ENCODE results near the gene ABHD16A.
A peak's percentile ranks its signal among the peaks of the same experiment; 100 is the strongest.

The ABHD16A gene

DNA sequence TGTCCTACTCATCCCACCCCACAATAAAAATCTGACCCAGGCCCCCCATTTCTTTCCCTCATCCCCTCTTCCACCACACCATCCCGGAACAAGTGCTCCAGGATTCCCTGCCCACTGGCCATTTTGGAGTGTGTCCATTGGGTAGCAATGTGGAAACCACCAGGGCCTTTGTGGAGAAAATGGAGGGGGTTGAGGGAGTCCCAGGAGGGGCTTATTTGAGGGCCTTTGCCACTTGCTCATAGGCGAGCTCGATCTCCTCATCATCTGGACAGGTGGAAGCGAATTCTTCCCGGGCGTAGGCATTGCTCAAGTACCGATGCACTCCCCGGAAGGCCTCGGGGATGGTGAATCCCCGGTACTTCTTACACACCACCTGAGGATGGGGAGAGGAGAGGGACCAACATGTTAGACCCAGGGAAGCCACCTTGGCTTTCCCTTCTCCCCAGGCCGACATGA lies 27.5 kb upstream of the ABHD16A start:
- DNase-seq, result no peak

DNA sequence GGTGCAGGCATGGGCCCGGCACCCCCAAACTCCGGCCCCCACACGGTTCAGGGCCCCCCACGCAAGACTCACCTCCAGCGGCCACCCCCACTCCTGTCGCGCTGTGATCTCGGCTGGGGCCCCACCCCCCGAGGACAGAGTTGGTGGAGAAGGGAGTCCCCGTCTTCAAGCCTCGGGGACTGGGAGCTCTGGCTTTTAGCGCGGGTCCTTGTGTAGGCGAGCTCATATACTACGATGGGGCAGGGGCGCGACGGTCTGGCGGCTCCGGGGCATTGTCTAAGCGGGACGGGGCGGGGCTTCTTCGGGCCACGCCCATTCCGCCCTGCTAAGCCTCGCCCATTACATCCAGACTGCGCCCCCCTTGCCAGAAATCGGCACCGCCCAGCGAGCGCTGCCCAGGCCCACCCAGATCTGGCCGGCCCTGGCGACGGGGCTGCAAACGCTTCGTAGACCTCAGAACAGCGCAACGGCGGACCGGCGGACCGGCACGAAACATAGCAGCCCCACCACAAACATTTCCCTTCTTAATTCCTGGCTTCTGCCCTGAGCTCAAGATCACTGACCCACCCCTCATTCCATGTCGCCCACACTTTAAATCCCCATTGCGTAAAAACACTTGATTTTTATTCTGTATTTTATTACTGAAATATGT lies 27.0 kb upstream of the ABHD16A start:
- DNase-seq, result peak; percentile 71

DNA sequence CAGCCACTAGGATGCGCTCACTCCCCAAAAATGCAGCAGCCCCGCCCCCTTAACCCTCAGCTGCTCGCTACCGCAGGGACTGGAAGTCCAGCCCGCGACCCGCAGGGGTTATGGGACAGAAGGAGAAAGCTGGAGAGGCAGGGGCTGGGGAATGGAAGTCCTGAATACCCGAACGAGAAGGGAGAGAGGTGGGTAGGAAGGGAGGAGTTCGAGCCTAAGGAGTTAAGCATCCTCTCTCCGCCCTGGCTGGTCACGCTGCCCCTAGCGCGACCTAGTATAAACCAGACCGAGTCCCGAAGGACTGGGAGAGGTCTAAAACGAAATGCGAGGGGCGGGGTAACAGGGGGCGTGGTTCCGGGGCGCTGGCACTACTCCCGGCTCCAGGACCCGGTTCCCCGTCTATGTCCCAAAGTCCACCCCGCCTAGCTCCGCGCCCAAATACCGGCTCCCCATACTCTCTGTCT lies 26.4 kb upstream of the ABHD16A start:
- DNase-seq, result peak; percentile 76

DNA sequence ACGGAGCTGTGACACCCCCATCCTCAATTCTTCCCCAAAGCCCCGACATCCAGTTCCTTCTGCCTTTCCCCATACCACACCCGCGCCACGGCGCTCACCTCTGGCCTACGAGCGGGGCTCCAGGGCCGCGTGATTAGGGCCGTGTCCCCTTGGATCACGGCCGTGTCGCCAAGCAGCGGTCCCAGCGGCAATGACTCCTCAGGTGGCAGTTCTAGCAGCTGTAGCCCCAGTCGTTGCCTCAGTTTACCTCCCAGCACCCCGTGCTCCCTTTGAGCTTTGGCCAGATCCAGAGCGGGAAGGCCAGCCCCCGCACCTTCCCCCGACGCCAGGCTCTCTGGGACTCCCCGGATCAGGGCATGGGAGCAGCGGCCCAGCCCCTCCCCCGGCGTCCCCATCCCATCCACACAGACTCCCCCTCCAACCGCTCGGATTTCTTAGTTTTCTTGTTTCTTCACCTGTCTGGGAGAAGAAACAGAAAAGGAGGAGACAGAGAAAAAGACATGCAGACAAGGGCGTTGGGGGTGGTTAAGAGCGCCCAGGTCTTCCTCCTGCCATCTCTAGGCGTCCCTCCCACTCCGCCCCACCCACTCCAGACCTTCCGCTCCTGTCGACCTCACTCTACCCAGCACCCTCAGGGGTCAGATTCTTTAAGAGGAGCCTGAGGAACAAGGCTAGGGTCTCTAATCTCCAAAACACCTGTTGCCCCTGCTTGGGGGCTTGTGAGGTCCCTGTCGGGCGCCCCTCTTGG lies 25.8 kb upstream of the ABHD16A start, which contains the start of gene DDAH2:
DDAH2 (minus strand) TSS at position 533 of the 748 bp plus-strand sequence; CDS start at position 395, 138 bp downstream.
- no peak for DNase-seq

DNA sequence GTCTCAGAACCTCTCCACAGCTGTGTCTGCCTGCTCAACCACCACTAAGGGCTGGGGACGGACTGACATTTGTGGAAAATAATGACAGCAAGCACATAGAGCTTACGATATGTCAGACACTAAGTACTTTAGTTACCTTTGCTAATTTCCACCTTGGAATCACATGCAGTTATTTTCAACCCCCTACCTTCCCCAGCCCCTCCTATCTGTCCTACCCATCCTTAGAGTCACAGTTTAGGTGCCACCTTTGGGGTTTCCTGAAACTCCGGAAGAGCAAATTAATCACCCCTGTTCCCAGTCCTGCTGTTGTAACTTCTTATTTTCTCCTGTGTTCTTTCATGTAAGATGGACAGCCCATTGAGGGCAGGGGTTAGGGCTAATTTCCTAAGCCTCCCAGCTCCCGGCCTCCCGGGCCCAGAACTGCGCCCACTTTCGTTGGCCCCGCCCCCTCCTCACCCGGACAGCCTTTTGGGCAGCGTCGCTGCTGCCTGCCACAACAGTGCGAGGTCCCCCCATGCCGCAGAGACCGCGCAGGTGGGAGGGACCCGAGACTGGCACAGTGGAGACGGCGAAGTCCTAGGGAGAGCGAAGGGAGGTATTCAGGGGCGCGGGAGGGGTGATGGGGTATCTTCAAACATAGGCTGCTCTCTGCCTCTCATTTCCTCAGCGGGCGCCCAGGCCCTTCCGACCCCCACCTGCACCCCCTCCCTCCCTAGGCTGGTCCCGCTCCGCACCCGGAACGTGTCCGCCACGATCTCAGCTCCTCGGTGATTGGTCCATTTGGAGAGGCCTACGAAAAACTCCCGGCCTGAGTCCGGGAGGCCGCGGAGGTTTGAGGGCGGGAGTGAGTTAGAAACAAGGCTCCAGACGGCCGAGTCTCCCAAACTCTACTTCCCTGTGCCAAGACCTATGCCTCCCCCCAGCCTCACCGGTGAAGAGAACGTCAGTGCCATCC lies 24.9 kb upstream of the ABHD16A start:
- no peak for DNase-seq

DNA sequence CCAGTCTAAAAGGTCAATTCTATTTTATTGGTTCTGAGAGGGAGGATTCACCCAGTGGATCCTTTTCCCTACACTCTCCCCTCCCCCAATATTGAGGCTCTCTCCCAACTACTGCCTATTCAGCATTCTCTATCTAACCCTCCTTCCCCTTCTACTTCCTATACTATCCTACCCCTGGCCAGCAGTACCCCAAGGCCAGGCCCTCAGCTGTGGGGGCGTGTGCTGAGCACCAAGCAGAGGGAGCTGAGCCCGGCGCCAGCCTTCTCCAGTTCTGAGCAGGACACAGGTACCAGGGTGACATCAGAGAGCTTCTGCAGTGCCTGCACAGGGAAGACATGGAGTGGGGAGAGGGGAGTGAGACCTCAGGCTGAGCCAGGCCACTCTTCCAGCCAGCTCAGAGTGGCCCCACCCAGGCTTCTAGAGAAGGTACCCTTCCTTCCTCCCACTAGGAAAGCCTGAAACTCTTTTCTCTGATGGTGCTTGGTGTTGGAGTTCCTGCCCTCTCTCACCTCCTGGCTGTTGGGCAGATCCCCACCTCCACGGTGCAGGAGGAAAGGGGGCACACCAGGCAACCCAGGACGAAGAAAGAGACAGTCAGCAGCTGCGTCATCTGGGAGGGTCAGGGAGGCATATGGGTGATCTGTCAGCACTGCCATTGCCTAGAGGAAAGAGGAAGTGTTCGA lies 24.1 kb upstream of the ABHD16A start:
- DNase-seq, result no peak

DNA sequence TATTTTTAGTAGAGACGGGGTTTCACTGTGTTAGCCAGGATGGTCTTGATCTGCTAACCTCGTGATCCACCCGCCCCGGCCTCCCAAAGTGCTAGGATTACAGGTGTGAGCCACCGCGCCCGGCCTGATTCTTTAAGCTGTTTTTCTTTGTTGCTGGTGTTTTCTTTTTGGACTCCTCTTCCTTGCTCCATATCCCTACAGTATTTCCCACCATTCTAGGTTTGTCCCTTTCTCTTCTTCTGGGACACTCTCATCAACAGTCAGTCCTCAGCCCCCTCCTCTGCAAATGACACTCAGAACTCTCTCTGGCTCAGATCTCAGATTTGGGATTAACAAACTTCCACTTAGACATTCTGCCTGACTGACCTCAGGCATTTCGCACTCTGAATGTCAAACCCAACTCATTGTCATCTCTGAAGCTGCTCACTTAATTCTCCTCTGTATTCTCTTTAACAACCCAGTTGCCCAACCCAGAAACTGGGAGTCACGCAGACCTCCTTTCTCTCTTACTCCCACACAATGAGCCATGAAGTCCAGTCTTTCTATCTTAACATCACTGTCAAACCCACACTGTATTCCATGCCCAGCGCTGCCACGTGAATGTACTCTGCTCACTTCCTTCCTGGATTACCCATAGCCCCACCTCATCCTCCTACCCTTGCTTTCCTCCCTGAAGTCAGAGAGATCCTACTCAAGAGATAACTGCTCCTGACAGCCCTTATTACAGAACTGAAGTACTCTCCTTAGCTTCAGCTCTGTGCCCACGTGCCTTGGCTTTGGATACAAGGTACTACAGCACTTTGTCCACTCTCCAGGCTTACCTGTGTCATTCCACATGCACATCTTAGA lies 22.6 kb upstream of the ABHD16A start:
- no peak for DNase-seq

DNA sequence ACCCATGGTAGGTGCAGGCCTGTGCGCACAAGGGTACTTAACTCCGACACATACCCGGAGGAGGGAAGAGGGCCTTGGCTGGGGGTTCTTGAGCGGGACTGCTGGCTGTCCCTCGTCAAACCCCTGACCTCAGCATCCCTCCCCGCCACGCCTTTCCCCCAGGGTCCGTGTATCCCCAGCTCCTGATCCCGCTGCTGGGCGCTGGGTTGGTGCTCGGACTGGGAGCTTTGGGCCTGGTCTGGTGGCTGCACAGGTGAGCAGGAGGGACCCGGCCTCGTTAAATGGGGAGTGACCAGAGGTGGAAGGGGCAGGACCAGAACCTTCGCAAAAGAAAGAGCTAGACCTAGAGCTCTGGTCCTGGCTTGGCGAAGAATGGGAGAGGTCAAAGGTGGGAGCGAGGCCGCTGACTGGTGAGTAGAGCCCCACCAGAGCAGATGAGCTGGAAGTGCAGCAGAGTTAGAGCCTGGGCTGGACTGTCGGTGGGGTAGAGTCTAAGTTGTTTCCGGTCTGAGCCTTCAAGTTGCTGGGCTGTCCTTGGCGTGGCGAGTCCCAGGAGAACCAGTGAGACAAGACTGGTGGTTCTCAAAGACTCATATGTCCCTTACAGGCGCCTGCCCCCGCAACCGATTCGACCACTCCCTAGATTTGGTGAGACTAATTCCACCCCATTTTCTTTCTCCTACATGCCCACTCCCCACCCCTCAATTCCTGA lies 21.0 kb upstream of the ABHD16A start:
- no peak for DNase-seq

DNA sequence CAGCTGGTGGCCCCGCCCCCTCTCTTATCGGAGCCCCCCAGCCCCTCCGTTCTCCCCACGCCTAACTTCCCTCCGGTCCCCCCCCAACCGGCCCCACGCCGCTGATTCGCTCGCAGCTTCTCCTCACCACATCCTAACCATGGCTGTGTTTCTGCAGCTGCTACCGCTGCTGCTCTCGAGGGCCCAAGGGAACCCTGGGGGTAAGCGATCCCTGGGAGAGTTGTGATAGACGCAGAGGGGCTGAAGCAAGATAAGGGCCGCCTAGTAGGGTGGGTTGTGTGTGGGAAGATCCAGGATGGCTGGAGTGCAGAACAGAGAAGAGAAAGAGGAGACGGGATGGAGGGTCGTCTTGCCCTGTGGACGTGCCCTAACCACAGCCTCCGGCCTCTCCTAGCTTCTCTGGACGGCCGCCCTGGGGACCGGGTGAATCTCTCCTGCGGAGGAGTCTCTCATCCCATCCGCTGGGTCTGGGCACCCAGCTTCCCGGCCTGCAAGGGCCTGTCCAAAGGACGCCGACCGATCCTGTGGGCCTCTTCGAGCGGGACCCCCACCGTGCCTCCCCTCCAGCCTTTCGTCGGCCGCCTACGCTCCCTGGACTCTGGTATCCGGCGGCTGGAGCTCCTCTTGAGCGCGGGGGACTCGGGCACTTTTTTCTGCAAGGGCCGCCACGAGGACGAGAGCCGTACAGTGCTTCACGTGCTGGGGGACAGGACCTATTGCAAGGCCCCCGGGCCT lies 20.3 kb upstream of the ABHD16A start, which contains the start of gene MPIG6B:
MPIG6B (plus strand) TSS at position 129 of the 735 bp plus-strand sequence; CDS start at position 140, 11 bp downstream.
- DNase-seq, result no peak

DNA sequence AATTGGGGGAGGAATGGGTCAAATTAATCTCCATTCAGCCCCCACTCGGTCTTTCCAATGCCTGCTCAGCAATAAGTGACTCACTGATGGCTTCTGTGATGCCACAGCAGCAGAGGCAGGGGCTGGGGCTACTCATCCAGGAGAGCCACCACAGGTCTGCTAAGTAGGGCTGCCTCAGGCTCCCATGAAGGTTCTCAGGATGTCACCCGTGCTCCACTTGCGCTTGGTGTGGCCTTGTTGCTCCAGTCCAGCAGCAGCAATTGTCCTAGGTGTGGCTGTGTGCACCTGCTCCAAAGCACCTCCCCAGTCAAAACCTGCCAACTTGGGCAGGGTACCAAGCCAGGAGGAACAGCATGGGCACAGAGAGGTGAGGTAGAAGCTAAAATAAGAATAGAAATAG lies 19.0 kb upstream of the ABHD16A start:
- no peak for DNase-seq

DNA sequence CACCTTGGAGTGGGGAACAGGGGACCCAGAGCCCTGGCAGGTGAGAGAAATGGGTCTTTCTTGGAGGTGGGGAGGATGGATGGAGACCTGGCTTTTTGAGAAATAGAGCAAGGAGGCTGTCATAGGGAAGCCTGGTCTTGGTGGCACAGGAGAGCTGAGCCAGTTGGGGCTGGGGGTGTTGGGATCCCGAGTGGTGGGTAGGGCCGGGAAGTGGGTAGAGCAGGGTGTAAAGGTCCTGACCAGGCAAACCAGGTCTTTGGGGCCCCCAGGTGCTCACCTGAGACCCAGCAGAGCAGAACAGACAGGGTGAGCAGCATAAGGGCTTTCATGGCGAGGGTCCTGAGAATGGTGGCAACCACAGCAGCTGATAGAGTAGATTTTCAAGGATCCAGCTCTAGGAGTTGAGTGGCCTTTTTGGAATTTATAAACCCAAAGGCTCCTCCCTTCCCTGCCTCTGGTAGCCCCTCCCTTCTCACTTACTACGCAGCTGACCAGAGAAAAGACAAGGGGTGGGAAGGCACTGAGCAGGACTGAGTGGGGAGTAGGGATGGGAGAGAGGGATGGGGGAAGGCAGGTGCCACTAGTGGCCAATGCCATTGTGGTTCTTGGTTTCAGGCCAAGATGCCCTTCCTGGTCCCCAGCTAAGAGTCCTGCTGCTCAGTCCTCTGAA lies 18.4 kb upstream of the ABHD16A start, which contains the start of gene LY6G6C:
LY6G6C (minus strand) TSS at position 396 of the 670 bp plus-strand sequence; CDS start at position 329, 67 bp downstream.
- no peak for DNase-seq

DNA sequence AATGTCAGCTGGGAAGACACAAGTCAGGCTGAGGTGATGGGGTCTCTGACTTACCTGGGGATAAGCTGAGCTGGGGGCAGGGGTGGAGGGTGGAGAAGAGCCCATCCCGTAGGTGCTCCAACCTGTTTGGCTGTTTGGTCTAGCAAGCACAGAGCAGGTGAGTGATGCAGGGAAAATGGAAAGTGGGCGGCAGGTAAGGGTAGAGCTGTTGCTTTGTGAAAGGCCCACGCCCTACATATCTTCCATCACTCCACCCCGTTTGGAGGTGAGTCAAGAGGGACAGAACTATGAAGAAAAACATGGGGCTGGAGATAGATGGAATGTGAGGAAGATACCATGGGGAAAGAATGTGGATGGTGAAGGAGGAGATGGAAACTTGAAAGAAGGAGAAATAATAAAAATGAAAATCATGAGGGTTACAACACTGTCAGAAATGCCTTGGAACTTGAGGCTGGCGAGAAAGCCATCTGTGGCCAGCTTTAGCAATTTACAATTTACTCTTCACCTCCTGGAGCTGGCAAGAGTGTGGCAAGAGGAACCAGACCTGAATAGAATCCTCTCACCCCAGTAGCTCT lies 17.2 kb upstream of the ABHD16A start:
- no peak for DNase-seq

DNA sequence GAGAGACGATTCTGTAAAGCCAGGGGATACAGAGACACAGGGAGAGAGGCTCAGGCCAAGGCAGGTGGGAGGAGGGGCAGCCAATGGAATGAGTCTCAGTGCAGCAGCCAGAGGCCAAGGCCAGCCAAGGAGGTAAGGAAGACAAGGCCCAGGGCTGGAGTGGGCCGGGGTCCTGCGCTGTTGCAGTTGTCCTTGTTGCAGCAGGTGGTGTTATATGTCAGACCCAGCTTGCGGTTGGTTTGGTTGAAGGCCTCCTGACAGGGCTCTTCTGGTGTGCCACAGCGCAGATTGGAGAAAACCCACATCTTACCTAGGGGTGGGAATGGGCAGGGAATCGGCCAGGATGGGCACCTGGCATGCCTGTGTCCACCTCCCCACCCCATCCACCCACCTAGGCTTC lies 15.9 kb upstream of the ABHD16A start:
- DNase-seq, result no peak

DNA sequence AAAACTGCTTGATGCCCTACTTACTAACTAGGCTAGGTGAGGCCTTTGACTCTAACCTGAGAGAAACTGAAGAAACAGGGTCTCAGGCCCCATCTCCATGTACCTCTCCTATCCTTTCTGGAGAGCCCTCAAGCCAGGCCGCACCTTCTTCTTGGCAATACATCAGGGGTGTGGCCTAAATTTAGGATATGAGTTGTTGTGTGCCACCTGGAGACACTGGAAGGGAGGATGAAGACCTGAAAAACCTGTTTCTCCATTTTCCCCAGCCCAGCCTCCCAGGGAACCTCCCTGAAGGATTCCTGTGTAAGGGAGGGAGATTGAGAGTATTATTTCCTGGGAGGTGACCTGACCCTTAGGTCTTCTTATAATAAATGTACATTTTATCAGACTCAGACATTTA lies 15.1 kb upstream of the ABHD16A start:
- DNase-seq, result no peak

DNA sequence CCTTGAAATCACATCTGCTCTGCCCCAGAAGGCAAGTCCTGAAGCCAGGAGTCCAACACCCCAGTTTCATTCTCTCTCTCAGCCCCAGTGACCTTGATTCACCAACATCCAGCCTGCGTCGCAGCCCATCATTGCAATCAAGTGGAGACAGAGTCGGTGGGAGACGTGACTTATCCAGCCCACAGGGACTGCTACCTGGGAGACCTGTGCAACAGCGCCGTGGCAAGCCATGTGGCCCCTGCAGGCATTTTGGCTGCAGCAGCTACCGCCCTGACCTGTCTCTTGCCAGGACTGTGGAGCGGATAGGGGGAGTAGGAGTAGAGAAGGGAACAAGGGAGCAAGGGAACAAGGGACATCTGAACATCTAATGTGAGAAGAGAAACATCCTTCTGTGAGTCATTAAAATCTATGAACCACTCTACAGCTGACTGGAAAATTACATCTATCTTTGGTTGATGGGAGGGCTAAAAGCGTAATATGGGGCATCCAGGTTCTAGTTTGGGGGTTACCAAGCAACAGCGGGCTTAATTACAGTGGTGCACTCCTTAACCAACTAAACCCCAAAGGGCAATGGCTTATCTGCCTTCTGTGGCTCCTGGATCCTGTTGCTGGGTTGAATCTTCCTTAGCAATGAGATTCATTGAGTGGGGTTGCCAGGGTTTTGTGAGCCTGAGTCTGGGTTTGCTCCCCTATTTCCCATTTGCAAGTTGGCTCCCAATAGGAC lies 14.5 kb upstream of the ABHD16A start:
- DNase-seq, result no peak

DNA sequence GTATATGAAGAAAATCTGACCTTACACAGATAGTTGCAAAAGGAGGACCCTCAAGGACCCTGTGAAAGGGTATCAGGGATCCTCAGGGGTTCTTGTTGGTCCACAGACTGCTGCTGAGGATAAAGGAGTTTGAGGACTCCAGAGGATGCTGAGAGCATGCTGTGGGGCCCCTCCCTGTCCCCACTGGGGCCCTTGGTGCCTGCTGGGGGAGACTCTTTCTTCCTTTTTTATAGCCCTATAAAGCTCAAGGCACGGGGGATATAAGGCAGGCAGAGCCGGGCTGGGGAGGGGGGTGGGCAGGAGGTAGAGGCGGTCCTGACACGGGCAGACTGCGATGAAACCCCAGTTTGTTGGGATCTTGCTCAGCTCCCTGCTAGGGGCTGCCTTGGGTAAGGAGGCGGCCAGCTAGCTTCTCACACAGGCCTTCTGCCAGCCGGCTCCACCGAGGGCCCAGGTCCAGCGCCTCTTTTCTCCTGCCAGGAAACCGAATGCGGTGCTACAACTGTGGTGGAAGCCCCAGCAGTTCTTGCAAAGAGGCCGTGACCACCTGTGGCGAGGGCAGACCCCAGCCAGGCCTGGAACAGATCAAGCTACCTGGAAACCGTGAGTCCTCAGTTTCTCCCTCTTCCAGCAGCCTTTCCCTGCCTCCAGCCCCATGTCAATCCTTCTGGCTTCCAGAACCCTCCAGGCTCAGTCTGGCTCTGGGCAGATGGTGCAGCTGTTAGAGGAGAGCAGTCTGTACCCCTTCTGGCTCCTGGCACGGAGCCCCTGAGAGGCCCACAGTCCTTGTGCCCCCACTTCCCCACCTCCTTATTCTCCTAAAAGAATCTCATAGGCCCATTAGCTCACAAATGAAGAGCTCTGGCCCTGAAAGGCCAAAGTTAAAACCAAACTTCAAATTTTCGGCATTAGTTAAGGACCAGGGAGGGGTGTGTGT lies 12.2 kb upstream of the ABHD16A start, which contains the start of gene LY6G6D:
LY6G6D (plus strand) TSS at position 327 of the 937 bp plus-strand sequence; CDS start at position 335, 8 bp downstream.
- DNase-seq, result no peak
